NCI-H226 (cell line): ENCODE results near the gene PLXNA1.

Experiments
- DNase-seq: peaks from one replicate; pipeline ENCODE4 v3.0.0-alpha.2; 2015

Gene PLXNA1

GRCh38 chr3:127003601-127004280 is 20.8 kb downstream of the PLXNA1 start:
- no peak for DNase-seq

DNA sequence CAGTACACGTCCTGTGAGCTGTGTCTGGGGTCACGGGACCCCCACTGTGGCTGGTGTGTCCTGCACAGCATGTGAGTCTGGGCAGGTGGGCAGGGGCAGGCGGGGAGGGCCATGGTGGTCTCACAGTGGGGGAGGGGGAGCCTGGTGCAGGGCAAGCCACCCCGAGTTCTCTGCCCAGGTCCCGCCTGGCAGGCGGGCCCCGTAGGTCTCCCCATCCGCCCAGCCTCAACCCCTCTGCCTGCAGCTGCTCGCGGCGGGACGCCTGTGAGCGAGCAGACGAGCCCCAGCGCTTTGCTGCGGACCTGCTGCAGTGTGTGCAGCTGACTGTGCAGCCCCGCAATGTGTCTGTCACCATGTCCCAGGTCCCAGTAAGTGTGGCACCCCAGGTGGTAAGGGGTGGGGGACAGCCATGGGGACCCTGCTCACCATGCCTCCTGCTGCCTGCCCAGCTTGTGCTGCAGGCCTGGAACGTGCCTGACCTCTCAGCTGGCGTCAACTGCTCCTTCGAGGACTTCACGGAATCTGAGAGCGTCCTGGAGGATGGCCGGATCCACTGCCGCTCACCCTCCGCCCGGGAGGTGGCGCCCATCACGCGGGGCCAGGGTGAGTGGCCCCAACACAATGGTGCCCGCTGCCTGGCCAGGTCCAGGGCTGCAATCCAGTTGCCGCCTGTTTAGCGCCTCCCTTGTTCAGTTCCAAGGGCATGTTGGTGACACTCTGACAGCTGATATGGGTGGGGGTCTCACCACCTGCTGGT is 21.9 kb downstream of the PLXNA1 start:
- DNase-seq = no peak

GRCh38 chr3:127005864-127006500 is 23.1 kb downstream of the PLXNA1 start:
- DNase-seq = no peak

DNA sequence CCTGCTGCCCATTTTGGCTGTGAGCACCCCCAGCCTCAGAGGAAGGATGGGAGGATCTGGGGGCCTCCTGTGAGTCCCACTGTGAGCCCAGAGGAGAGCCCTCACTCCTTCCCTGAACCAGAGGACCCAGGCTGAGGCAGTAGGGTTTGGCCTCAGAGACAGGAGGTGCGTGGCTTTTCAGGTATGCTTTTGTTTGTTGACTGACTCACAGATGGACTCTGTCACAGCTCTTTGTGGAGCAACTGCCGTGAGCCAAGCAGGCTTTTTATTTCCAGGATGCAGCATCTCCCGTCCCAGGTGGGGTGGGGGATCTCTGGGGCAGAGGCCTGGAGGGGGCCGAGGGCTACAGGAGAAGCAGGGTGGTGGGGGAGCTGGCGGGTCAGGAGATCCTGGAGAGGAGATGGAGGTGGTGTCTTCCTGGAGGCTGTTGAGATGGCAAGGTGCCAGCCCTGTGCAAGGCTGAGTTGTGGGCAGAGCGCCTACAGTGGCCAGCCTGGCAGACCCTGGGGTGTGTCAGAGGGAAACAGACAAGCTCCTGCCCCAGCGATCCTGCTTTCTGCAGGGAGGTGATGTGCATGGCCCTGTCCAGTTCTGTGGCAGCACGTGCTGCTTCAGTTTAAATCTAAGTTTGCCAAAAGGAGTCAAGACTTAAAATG is 24.0 kb downstream of the PLXNA1 start:
- DNase-seq = no peak

- DNase-seq = no peak
Measured at GRCh38 chr3:127008236-127008635, 25.3 kb downstream of the PLXNA1 start.

DNA sequence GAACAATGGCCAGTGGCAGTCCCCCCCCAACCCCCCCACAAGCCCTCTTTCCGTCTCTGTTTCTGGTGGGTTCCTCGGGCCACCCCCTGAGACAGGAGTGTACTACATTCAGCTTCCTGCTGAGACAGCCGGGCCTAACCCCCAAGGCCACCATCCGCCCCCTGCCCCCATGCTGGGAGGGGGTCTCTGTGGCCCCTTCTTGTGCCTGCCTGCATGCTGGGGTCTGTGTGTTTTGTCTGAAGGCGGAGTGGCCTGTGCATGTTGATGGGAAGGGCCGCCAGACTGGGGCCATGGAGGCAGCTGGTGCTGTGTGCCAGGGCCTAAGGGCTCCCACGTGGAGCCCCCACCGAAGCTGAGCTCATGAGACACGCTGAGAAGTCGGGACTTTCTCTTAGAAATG is 26.6 kb downstream of the PLXNA1 start:
- DNase-seq = no peak

- DNase-seq = no peak
Measured at GRCh38 chr3:127011270-127011992, 28.5 kb downstream of the PLXNA1 start.

DNA sequence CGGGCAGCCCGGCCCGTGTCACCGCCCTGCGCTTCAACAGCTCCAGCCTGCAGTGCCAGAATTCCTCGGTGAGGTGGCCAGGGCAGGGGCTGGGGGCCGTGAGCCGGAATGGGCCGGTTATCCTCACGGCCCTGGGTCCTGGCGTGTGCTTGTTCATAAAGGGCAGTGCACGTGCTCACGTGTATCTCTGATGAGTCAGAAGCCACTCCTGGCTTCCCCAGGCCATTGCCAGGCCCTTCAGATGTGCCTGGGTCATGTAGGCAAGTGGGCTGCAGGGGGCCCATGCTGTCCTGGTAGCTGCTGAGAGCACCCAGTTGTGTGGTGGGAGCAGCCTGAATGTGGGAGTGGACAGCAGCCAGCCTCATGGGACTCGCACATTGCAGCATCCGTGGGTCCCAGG is 29.2 kb downstream of the PLXNA1 start:
- DNase-seq = no peak

GRCh38 chr3:127013181-127013580 is 30.3 kb downstream of the PLXNA1 start:
- no peak for DNase-seq

DNA sequence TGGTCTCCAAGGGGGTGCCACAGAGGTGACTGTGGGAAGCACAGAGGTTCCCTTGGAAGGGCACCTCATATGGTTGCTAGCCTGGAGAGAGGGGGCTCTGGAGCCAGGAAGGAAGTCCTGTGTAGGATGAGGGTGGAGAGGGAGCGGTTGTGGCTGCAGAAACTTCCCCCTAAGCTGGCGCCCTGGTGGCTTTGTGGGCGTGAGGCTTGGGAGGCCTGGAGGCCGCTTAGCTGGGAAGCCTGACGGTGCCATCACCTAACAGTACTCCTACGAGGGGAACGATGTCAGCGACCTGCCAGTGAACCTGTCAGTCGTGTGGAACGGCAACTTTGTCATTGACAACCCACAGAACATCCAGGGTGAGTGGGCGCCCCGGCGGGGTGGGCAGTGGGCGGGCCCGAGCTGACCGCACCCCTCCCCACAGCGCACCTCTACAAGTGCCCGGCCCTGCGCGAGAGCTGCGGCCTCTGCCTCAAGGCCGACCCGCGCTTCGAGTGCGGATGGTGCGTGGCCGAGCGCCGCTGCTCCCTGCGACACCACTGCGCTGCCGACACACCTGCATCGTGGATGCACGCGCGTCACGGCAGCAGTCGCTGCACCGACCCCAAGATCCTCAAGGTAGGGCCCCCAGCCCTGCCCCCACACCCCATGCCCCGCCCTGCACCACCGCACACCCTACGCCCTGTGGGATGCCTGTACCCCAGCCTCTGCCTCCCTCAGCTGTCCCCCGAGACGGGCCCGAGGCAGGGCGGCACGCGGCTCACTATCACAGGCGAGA is 31.0 kb downstream of the PLXNA1 start:
- no peak for DNase-seq

DNA sequence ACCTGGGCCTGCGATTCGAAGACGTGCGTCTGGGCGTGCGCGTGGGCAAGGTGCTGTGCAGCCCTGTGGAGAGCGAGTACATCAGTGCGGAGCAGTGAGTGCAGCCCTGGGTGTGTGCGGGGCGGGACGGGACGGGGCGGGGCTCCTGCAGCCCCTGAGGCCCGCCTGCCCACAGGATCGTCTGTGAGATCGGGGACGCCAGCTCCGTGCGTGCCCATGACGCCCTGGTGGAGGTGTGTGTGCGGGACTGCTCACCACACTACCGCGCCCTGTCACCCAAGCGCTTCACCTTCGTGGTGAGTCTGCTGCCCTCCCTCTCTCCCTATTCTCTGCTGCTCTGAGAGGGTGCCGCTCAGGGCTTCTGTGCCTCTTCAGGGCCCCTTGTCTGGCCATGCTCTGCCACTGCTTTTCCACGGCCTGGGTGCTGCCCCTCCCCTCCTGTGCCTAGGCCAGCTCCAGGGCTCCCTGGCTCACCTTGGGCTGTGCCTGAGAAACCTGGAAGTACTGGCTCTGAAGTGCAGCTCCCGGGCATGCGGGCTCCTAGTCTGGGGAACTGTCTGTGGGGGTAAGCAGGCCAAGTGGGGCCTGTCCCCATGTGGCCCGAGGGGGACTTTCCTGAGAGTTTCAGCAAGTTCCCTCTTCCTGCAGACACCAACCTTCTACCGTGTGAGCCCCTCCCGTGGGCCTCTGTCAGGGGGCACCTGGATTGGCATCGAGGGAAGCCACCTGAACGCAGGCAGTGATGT is 31.8 kb downstream of the PLXNA1 start:
- DNase-seq = no peak

- DNase-seq = no peak
Measured at GRCh38 chr3:127015282-127016042, 32.5 kb downstream of the PLXNA1 start.

- DNase-seq = no peak
Measured at GRCh38 chr3:127016043-127016343, 33.1 kb downstream of the PLXNA1 start.

GRCh38 chr3:127016461-127016860 is 33.5 kb downstream of the PLXNA1 start:
- no peak for DNase-seq

GRCh38 chr3:127017229-127017628 is 34.3 kb downstream of the PLXNA1 start:
- DNase-seq = no peak

DNA sequence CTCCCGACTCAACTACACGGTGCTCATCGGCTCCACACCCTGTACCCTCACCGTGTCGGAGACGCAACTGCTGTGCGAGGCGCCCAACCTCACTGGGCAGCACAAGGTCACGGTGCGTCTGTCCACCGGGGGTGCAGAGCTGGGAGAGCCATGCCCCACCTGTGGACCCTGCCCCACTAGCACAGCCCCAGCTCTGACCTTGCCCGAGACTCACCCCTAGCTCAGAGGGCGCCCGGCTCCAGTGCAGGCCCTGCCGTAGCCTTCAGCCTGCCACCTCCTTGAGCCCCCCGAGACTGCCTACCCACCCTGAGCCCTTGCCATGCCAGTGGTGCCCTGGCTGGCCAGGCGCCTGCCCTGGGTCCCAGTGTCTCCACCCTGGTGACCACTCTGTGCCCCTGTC is 34.9 kb downstream of the PLXNA1 start:
- no peak for DNase-seq

- no peak for DNase-seq
Measured at GRCh38 chr3:127018306-127018828, 35.5 kb downstream of the PLXNA1 start.

DNA sequence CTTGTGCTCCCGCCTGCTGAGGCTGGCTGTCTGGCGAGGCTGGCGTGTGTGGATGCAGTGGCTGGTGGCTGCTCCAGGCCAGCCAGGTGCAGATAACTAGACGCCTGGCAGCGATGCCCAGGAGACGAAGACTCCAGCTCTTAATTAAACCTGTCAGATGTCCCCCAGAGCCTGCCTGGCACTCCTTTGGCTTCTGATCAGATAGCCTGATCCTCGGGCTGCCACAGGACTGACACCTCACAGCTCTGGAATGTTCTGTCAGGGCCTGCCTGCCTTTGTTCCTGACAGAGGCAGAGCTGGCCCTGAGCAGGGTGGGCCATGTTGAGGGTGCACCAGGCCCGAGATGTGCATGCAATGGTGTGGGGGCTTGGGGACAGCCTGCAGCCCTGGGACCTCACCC is 36.5 kb downstream of the PLXNA1 start:
- DNase-seq = no peak

DNA sequence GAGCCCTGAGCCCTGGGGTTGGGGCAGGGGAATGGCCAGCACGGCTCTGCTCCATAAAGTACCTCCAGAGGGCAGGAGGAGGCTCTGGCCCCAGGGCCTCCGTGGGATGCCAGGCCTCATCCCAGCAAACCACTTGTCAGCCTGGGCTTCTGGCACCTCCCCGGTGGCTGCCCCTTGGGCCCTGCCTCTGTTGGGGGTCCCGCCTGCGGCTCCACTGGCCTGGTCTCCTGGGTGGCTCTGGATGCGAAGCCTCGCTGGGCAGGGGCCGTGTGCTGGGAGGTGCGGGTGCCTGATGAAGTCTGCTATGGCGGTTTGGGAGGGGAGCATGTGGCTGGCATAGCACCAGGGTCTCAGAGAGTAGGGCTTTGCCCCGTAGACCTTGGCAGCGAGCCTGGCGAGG is 37.6 kb downstream of the PLXNA1 start:
- DNase-seq = no peak

- DNase-seq = no peak
Measured at GRCh38 chr3:127022849-127023248, 39.9 kb downstream of the PLXNA1 start.

- DNase-seq = no peak
Measured at GRCh38 chr3:127025456-127025855, 42.5 kb downstream of the PLXNA1 start.
